Measurements from ENCODE around the gene SEC14L6.

The SEC14L6 gene

GRCh38 chr22:30519842-30520425 lies 26.6 kb downstream of the SEC14L6 start:
- TF ChIP-seq POLR2A (IDR thresholded peaks at IDR 0.05; ENCODE audit: extremely low read depth, insufficient read length) (no peak), MYC (IDR thresholded peaks at IDR 0.05; ENCODE audit: low read depth, low read length) (no peak), CTCF (IDR thresholded peaks at IDR 0.05; ENCODE audit: low read depth, low read length) (no peak), MAX (IDR thresholded peaks at IDR 0.05; ENCODE audit: low read depth, low read length) (no peak)
- DNase-seq (ENCODE audit: low read depth): no peak
- H3K4me3 ChIP-seq (ENCODE audit: low read depth, low read length): no peak overlapping the region

GRCh38 chr22:30516731-30517130 lies 29.8 kb downstream of the SEC14L6 start:
- H3K4me3 ChIP-seq (ENCODE audit: low read depth, low read length): no peak overlapping the region
- no peak for DNase-seq (ENCODE audit: low read depth)
- TF ChIP-seq MYC (IDR thresholded peaks at IDR 0.05; ENCODE audit: low read depth, low read length): no peak
- TF ChIP-seq POLR2A (IDR thresholded peaks at IDR 0.05; ENCODE audit: extremely low read depth, insufficient read length): no peak
- no peak for TF ChIP-seq CTCF (IDR thresholded peaks at IDR 0.05; ENCODE audit: low read depth, low read length)
- TF ChIP-seq MAX (IDR thresholded peaks at IDR 0.05; ENCODE audit: low read depth, low read length): no peak

GRCh38 chr22:30516273-30516672 lies 30.3 kb downstream of the SEC14L6 start:
- H3K4me3 ChIP-seq (ENCODE audit: low read depth, low read length): no peak overlapping the region
- TF ChIP-seq CTCF (IDR thresholded peaks at IDR 0.05; ENCODE audit: low read depth, low read length) (no peak), MYC (IDR thresholded peaks at IDR 0.05; ENCODE audit: low read depth, low read length) (no peak), POLR2A (IDR thresholded peaks at IDR 0.05; ENCODE audit: extremely low read depth, insufficient read length) (no peak), MAX (IDR thresholded peaks at IDR 0.05; ENCODE audit: low read depth, low read length) (no peak)
- no peak for DNase-seq (ENCODE audit: low read depth)

- TF ChIP-seq CTCF (IDR thresholded peaks at IDR 0.05; ENCODE audit: low read depth, low read length): no peak
- no peak for TF ChIP-seq POLR2A (IDR thresholded peaks at IDR 0.05; ENCODE audit: extremely low read depth, insufficient read length)
- TF ChIP-seq MAX (IDR thresholded peaks at IDR 0.05; ENCODE audit: low read depth, low read length): no peak
- TF ChIP-seq MYC (IDR thresholded peaks at IDR 0.05; ENCODE audit: low read depth, low read length): no peak
Measured at GRCh38 chr22:30514252-30514651, 32.3 kb downstream of the SEC14L6 start.

GRCh38 chr22:30513462-30513861 lies 33.1 kb downstream of the SEC14L6 start:
- H3K4me3 ChIP-seq (ENCODE audit: low read depth, low read length): no peak overlapping the region
- TF ChIP-seq MAX (IDR thresholded peaks at IDR 0.05; ENCODE audit: low read depth, low read length): no peak
- TF ChIP-seq POLR2A (IDR thresholded peaks at IDR 0.05; ENCODE audit: extremely low read depth, insufficient read length): no peak
- no peak for TF ChIP-seq CTCF (IDR thresholded peaks at IDR 0.05; ENCODE audit: low read depth, low read length)
- TF ChIP-seq MYC (IDR thresholded peaks at IDR 0.05; ENCODE audit: low read depth, low read length): no peak
- no peak for DNase-seq (ENCODE audit: low read depth)

More at GRCh38 chr22:30514252-30514651, 32.3 kb downstream of the SEC14L6 start:
- no peak for DNase-seq (ENCODE audit: low read depth)
- no peak overlapping the region for H3K4me3 ChIP-seq (ENCODE audit: low read depth, low read length)

Data from NB4 (cell line).